ENCODE measurements around the gene NCL.
A peak's percentile ranks its signal among the peaks of the same experiment; 100 is the strongest.
"Not testable (repeated sequence)": the region's sequence is repeated elsewhere in the genome, so short reads cannot be mapped to it uniquely, and the experiment has no call there.

The NCL gene

GRCh38 chr2:231456295-231457004 lies 7.8 kb downstream of the NCL start:
- Histone ChIP-seq H3K9ac (ENCODE audit: low read depth, low read length) (no peak overlapping the region), H3K27ac (ENCODE audit: low read depth, low read length) (no peak overlapping the region; the same call in 1 of the 2 replicates), H3K4me1 (ENCODE audit: insufficient read depth, low read length) (0 out of 2 replicates have a peak, but pooled peaks cover 6% of the 10 kb centered on the region), H3K27me3 (ENCODE audit: insufficient read depth, low read length) (no peaks in the 10 kb centered on the region), H3K4me3 (ENCODE audit: low read length) (no peak overlapping the region), H3K36me3 (ENCODE audit: insufficient read depth, low read length) (peaks cover 91% of the 10 kb centered on the region), H3K9me3 (ENCODE audit: insufficient read depth, low read depth, low read length) (no peaks in the 10 kb centered on the region)
- WGBS, result 96% methylated on average over 6 of the region's 6 CpGs

- no peak overlapping the region for H3K4me3 ChIP-seq (ENCODE audit: low read length)
- H3K9me3 ChIP-seq (ENCODE audit: insufficient read depth, low read depth, low read length), result no peaks in the 10 kb centered on the region
- WGBS, result 97% methylated on average over 6 of the region's 6 CpGs
- H3K36me3 ChIP-seq (ENCODE audit: insufficient read depth, low read length), result peaks cover 86% of the 10 kb centered on the region
- no peak overlapping the region for H3K27ac ChIP-seq (ENCODE audit: low read depth, low read length)
- no peak overlapping the region for H3K9ac ChIP-seq (ENCODE audit: low read depth, low read length)
- H3K27me3 ChIP-seq (ENCODE audit: insufficient read depth, low read length), result no peaks in the 10 kb centered on the region
- H3K4me1 ChIP-seq (ENCODE audit: insufficient read depth, low read length), result 0 out of 2 replicates have a peak, but pooled peaks cover 6% of the 10 kb centered on the region
Measured at GRCh38 chr2:231455890-231456289, 8.4 kb downstream of the NCL start.

- H3K27me3 ChIP-seq (ENCODE audit: insufficient read depth, low read length), result no peaks in the 10 kb centered on the region
- WGBS, result 90% methylated on average over 11 of the region's 11 CpGs
- no peak overlapping the region for H3K27ac ChIP-seq (ENCODE audit: low read depth, low read length)
Measured at GRCh38 chr2:231455222-231455621, 9.1 kb downstream of the NCL start.

GRCh38 chr2:231454361-231454791 lies 9.9 kb downstream of the NCL start:
- H3K4me1 ChIP-seq (ENCODE audit: insufficient read depth, low read length), result 0 out of 2 replicates have a peak, but pooled peaks cover 6% of the 10 kb centered on the region
- no peak overlapping the region for H3K4me3 ChIP-seq (ENCODE audit: low read length)
- H3K27me3 ChIP-seq (ENCODE audit: insufficient read depth, low read length), result no peaks in the 10 kb centered on the region
- H3K27ac ChIP-seq (ENCODE audit: low read depth, low read length), result peak overlapping the region; percentile 4; the same call in 1 of the 2 replicates
- H3K9ac ChIP-seq (ENCODE audit: low read depth, low read length), result no peak overlapping the region
- H3K9me3 ChIP-seq (ENCODE audit: insufficient read depth, low read depth, low read length), result no peaks in the 10 kb centered on the region
- peaks cover 71% of the 10 kb centered on the region for H3K36me3 ChIP-seq (ENCODE audit: insufficient read depth, low read length)
- WGBS, result 89% methylated on average over 4 of the region's 4 CpGs

More at GRCh38 chr2:231455222-231455621, 9.1 kb downstream of the NCL start:
- Histone ChIP-seq H3K4me1 (ENCODE audit: insufficient read depth, low read length) (0 out of 2 replicates have a peak, but pooled peaks cover 6% of the 10 kb centered on the region), H3K9ac (ENCODE audit: low read depth, low read length) (no peak overlapping the region), H3K9me3 (ENCODE audit: insufficient read depth, low read depth, low read length) (no peaks in the 10 kb centered on the region), H3K4me3 (ENCODE audit: low read length) (no peak overlapping the region), H3K36me3 (ENCODE audit: insufficient read depth, low read length) (peaks cover 80% of the 10 kb centered on the region)

- Histone ChIP-seq H3K27me3 (ENCODE audit: insufficient read depth, low read length) (no peaks in the 10 kb centered on the region), H3K27ac (ENCODE audit: low read depth, low read length) (peak overlapping the region; percentile 67; the same call in 1 of the 2 replicates), H3K4me1 (ENCODE audit: insufficient read depth, low read length) (0 out of 2 replicates have a peak, but pooled peaks cover 6% of the 10 kb centered on the region), H3K9me3 (ENCODE audit: insufficient read depth, low read depth, low read length) (no peaks in the 10 kb centered on the region), H3K4me3 (ENCODE audit: low read length) (no peak overlapping the region), H3K9ac (ENCODE audit: low read depth, low read length) (no peak overlapping the region), H3K36me3 (ENCODE audit: insufficient read depth, low read length) (peaks cover 57% of the 10 kb centered on the region)
- 88% methylated on average over 9 of the region's 10 CpGs for WGBS
Measured at GRCh38 chr2:231452799-231453508, 11.3 kb downstream of the NCL start.

- Histone ChIP-seq H3K27me3 (ENCODE audit: insufficient read depth, low read length) (no peaks in the 10 kb centered on the region), H3K9ac (ENCODE audit: low read depth, low read length) (no peak overlapping the region), H3K27ac (ENCODE audit: low read depth, low read length) (no peak overlapping the region), H3K36me3 (ENCODE audit: insufficient read depth, low read length) (peaks cover 33% of the 10 kb centered on the region), H3K9me3 (ENCODE audit: insufficient read depth, low read depth, low read length) (no peaks in the 10 kb centered on the region), H3K4me1 (ENCODE audit: insufficient read depth, low read length) (0 out of 2 replicates have a peak, but pooled peaks cover 6% of the 10 kb centered on the region), H3K4me3 (ENCODE audit: low read length) (no peak overlapping the region)
- 93% methylated on average over 4 of the region's 4 CpGs for WGBS
Measured at GRCh38 chr2:231450548-231450989, 13.7 kb downstream of the NCL start.

- Histone ChIP-seq H3K9ac (ENCODE audit: low read depth, low read length) (no peak overlapping the region), H3K4me1 (ENCODE audit: insufficient read depth, low read length) (0 out of 2 replicates have a peak, but pooled peaks cover 6% of the 10 kb centered on the region), H3K27ac (ENCODE audit: low read depth, low read length) (no peak overlapping the region), H3K27me3 (ENCODE audit: insufficient read depth, low read length) (no peaks in the 10 kb centered on the region), H3K36me3 (ENCODE audit: insufficient read depth, low read length) (peaks cover 23% of the 10 kb centered on the region), H3K4me3 (ENCODE audit: low read length) (no peak overlapping the region), H3K9me3 (ENCODE audit: insufficient read depth, low read depth, low read length) (no peaks in the 10 kb centered on the region)
- WGBS, result 89% methylated on average over 4 of the region's 4 CpGs
Measured at GRCh38 chr2:231449503-231450054, 14.7 kb downstream of the NCL start.

- Histone ChIP-seq H3K36me3 (ENCODE audit: insufficient read depth, low read length) (no peaks in the 10 kb centered on the region), H3K4me1 (ENCODE audit: insufficient read depth, low read length) (no peaks in the 10 kb centered on the region), H3K27ac (ENCODE audit: low read depth, low read length) (no peak overlapping the region), H3K9me3 (ENCODE audit: insufficient read depth, low read depth, low read length) (peaks cover 4% of the 10 kb centered on the region; the same call in 1 of the 2 replicates), H3K9ac (ENCODE audit: low read depth, low read length) (no peak overlapping the region), H3K4me3 (ENCODE audit: low read length) (no peak overlapping the region), H3K27me3 (ENCODE audit: insufficient read depth, low read length) (no peaks in the 10 kb centered on the region)
- WGBS, result 95% methylated on average over 13 of the region's 13 CpGs
Measured at GRCh38 chr2:231436957-231437356, 27.3 kb downstream of the NCL start.

- no peak overlapping the region for H3K9ac ChIP-seq (ENCODE audit: low read depth, low read length)
- H3K36me3 ChIP-seq (ENCODE audit: insufficient read depth, low read length), result no peaks in the 10 kb centered on the region
- no peak overlapping the region for H3K4me3 ChIP-seq (ENCODE audit: low read length)
- H3K27ac ChIP-seq (ENCODE audit: low read depth, low read length), result no peak overlapping the region
- H3K9me3 ChIP-seq (ENCODE audit: insufficient read depth, low read depth, low read length), result peaks cover 12% of the 10 kb centered on the region; the same call in 1 of the 2 replicates
- 95% methylated on average over 8 of the region's 8 CpGs for WGBS
- H3K27me3 ChIP-seq (ENCODE audit: insufficient read depth, low read length), result no peaks in the 10 kb centered on the region
- H3K4me1 ChIP-seq (ENCODE audit: insufficient read depth, low read length), result no peaks in the 10 kb centered on the region
Measured at GRCh38 chr2:231433990-231434389, 30.3 kb downstream of the NCL start.

GRCh38 chr2:231431606-231432005 lies 32.7 kb downstream of the NCL start:
- 93% methylated on average over 4 of the region's 4 CpGs for WGBS
- no peak overlapping the region for H3K27ac ChIP-seq (ENCODE audit: low read depth, low read length)
- H3K9ac ChIP-seq (ENCODE audit: low read depth, low read length), result no peak overlapping the region
- no peak overlapping the region for H3K4me3 ChIP-seq (ENCODE audit: low read length)
- no peaks in the 10 kb centered on the region for H3K4me1 ChIP-seq (ENCODE audit: insufficient read depth, low read length)
- no peaks in the 10 kb centered on the region for H3K27me3 ChIP-seq (ENCODE audit: insufficient read depth, low read length)
- H3K36me3 ChIP-seq (ENCODE audit: insufficient read depth, low read length), result no peaks in the 10 kb centered on the region
- peaks cover 12% of the 10 kb centered on the region; the same call in 1 of the 2 replicates for H3K9me3 ChIP-seq (ENCODE audit: insufficient read depth, low read depth, low read length)

- H3K4me3 ChIP-seq (ENCODE audit: low read length); H3K9ac ChIP-seq (ENCODE audit: low read depth, low read length); H3K4me1 ChIP-seq (ENCODE audit: insufficient read depth, low read length); H3K27ac ChIP-seq (ENCODE audit: low read depth, low read length); H3K27me3 ChIP-seq (ENCODE audit: insufficient read depth, low read length); H3K36me3 ChIP-seq (ENCODE audit: insufficient read depth, low read length): not testable (repeated sequence)
- peaks cover 12% of the 10 kb centered on the region; the same call in 1 of the 2 replicates for H3K9me3 ChIP-seq (ENCODE audit: insufficient read depth, low read depth, low read length)
- WGBS, result 95% methylated on average over 4 of the region's 4 CpGs
Measured at GRCh38 chr2:231430437-231430836, 33.8 kb downstream of the NCL start.
